GM23338 (cell line): ENCODE data around the gene NXN.
"Not testable (repeated sequence)": the region's sequence is repeated elsewhere in the genome, so short reads cannot be mapped to it uniquely, and the experiment has no call there.

ENCODE experiments used
- CREB1 ChIP-seq: fragments of 250-450 bp; sonication (Bioruptor Pico); IDR thresholded peaks from 2 replicates; pipeline ENCODE4 v1.5.0; 2020; ENCODE audit warnings: low read depth, mild to moderate bottlenecking, moderate library complexity
- ETS1 ChIP-seq: IDR thresholded peaks from 2 replicates; pipeline ENCODE4 v1.6.1; 2016; ENCODE audit warnings: antibody characterized with exemption
- EZH2 ChIP-seq: fragments of 200-600 bp; sonication (generic); IDR thresholded peaks from one replicate; pipeline ENCODE4 v1.8.0; 2017; ENCODE audit warnings: antibody characterized with exemption, mild to moderate bottlenecking, low read depth; ENCODE audit not compliant: unreplicated experiment
- EZH2phosphoT487 ChIP-seq: fragments of 200-600 bp; sonication (generic); IDR thresholded peaks from one replicate; pipeline ENCODE4 v1.8.1; 2018; ENCODE audit warnings: antibody characterized with exemption; ENCODE audit not compliant: unreplicated experiment
- POLR2AphosphoS5 ChIP-seq: IDR thresholded peaks from 2 replicates; pipeline ENCODE4 v1.6.1; 2016; ENCODE audit warnings: antibody characterized with exemption, low read depth
- REST ChIP-seq: IDR thresholded peaks from one replicate; pipeline ENCODE4 v1.6.1; 2018; ENCODE audit warnings: antibody characterized with exemption; ENCODE audit not compliant: unreplicated experiment
- TF ChIP-seq, protein P1 (sequence below), 2 experiments: fragments of 200-600 bp in 1 of 2; sonication (generic) in 1 of 2; conservative IDR thresholded peaks; 2 replicates each; pipeline versions ENCODE4 v1.5.1 to v1.6.1; 2016 to 2017; ENCODE audit warnings: antibody characterized with exemption in 2 of 2, low read depth in 2 of 2, mild to moderate bottlenecking in 2 of 2, moderate library complexity in 1 of 2

GRCh38 chr17:785901-786300 is 193.7 kb downstream of the NXN start:
- TF ChIP-seq, protein P1, sequence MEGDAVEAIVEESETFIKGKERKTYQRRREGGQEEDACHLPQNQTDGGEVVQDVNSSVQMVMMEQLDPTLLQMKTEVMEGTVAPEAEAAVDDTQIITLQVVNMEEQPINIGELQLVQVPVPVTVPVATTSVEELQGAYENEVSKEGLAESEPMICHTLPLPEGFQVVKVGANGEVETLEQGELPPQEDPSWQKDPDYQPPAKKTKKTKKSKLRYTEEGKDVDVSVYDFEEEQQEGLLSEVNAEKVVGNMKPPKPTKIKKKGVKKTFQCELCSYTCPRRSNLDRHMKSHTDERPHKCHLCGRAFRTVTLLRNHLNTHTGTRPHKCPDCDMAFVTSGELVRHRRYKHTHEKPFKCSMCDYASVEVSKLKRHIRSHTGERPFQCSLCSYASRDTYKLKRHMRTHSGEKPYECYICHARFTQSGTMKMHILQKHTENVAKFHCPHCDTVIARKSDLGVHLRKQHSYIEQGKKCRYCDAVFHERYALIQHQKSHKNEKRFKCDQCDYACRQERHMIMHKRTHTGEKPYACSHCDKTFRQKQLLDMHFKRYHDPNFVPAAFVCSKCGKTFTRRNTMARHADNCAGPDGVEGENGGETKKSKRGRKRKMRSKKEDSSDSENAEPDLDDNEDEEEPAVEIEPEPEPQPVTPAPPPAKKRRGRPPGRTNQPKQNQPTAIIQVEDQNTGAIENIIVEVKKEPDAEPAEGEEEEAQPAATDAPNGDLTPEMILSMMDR (conservative IDR thresholded peaks at IDR 0.05; ENCODE audit: low read depth in 2 of 2) = not testable (repeated sequence)
- TF ChIP-seq EZH2phosphoT487, POLR2AphosphoS5, EZH2, REST, ETS1, CREB1: not testable (repeated sequence)
